B cell (primary cell): Measurements from ENCODE around the gene ATXN7. TPM values are rescaled to one million over a fixed set of nuclear protein-coding genes. Genes with fewer than 3 reads are reported as not detected.

Experiments used
- ATAC-seq: fragments of 200-7000 bp; cut with Tn5 transposase; one replicate; pipeline ENCODE4 v1.10.0; 2021; ENCODE audit warnings: low read depth, mild to moderate bottlenecking, moderate number of reproducible peaks, moderate library complexity
- CTCF ChIA-PET: fragments of 350-600 bp; sonication (Branson Sonifier 250); formaldehyde crosslinking; loops from one replicate; lab custom pipeline; 2021; ENCODE audit warnings: antibody characterized with exemption, inconsistent platforms; lab: Charles Lee
- POLR2A ChIA-PET: fragments of 350-600 bp; sonication (Branson Sonifier 250); formaldehyde crosslinking; loops from one replicate; lab custom pipeline; 2021; ENCODE audit warnings: antibody characterized with exemption; lab: Charles Lee
- DNase-seq: peaks from one replicate; pipeline ENCODE4 v3.0.0; 2013
- H2AFZ ChIP-seq: 2 replicates; pipeline ENCODE4 v1.6.1; 2012; ENCODE audit warnings: mild to moderate bottlenecking, low read depth, low read length; ENCODE audit not compliant: insufficient read depth, poor library complexity, severe bottlenecking
- H3K27ac ChIP-seq, 2 donors: 1 replicate in 1 of 2; 2 replicates in 1 of 2; pipeline ENCODE4 v1.5.1; 2012 to 2013; ENCODE audit warnings: low read length in 2 of 2, mild to moderate bottlenecking in 2 of 2, moderate library complexity in 1 of 2
- H3K27me3 ChIP-seq, 4 experiments: fragments of 200-600 bp in 1 of 4; sonication (generic) in 1 of 4; replicated peaks in 1 of 4; 1 replicate in 2 of 4; 2 replicates in 2 of 4; pipeline versions ENCODE4 v1.6.1 to v1.7.0; 2013 to 2016; ENCODE audit warnings: low read length in 3 of 4, mild to moderate bottlenecking in 2 of 4, mixed read lengths in 1 of 4, moderate library complexity in 1 of 4; ENCODE audit not compliant: insufficient read depth in 4 of 4, control insufficient read depth in 3 of 4; ENCODE audit errors: control extremely low read depth in 1 of 4
- H3K36me3 ChIP-seq, 2 experiments: replicated peaks in 1 of 2; 1 replicate in 1 of 2; 2 replicates in 1 of 2; pipeline versions ENCODE4 v1.6.1 to v1.7.1; 2013; ENCODE audit warnings: low read length in 1 of 2; ENCODE audit not compliant: insufficient read depth in 2 of 2, control insufficient read depth in 1 of 2; ENCODE audit errors: control extremely low read depth in 1 of 2, extremely low read depth in 1 of 2
- H3K4me1 ChIP-seq, 2 donors: fragments of 200-600 bp in 1 of 2; sonication (generic) in 1 of 2; 1 replicate in 1 of 2; 2 replicates in 1 of 2; pipeline versions ENCODE4 v1.5.1 to v1.6.1; 2013 to 2017; ENCODE audit warnings: low read length in 2 of 2; ENCODE audit not compliant: control insufficient read depth in 2 of 2, insufficient read depth in 2 of 2
- H3K4me2 ChIP-seq: replicated peaks from 2 replicates; pipeline ENCODE3; 2012; ENCODE audit warnings: mild to moderate bottlenecking, low read depth, low read length; ENCODE audit not compliant: poor library complexity, severe bottlenecking
- H3K4me3 ChIP-seq, 5 experiments: fragments of 200-600 bp in 1 of 5; sonication (generic) in 1 of 5; 1 replicate in 3 of 5; 2 replicates in 2 of 5; pipeline versions ENCODE4 v1.5.1 to v1.7.0; 2011 to 2016; ENCODE audit warnings: low read length in 4 of 5, mild to moderate bottlenecking in 4 of 5, low read depth in 2 of 5, control low read depth in 1 of 5, moderate library complexity in 1 of 5; ENCODE audit not compliant: insufficient read depth in 1 of 5; ENCODE audit errors: control extremely low read depth in 1 of 5, extremely low read depth in 1 of 5
- H3K79me2 ChIP-seq: fragments of 200-600 bp; sonication (generic); one replicate; pipeline ENCODE4 v1.6.0; 2016; ENCODE audit warnings: low read length; ENCODE audit not compliant: control insufficient read depth, insufficient read depth
- H3K9ac ChIP-seq: fragments of 200-600 bp; sonication (generic); 2 replicates; pipeline ENCODE4 v1.6.1; 2017; ENCODE audit warnings: mild to moderate bottlenecking, low read length, moderate library complexity
- H3K9me3 ChIP-seq, 3 donors: one replicate each; pipeline versions ENCODE4 v1.6.1 to v1.7.1; 2013; ENCODE audit warnings: low read length in 2 of 3; ENCODE audit not compliant: control insufficient read depth in 2 of 3, insufficient read depth in 1 of 3; ENCODE audit errors: control extremely low read depth in 1 of 3
- H4K20me1 ChIP-seq: 2 replicates; pipeline ENCODE4 v1.6.0; 2012; ENCODE audit warnings: mild to moderate bottlenecking, low read length; ENCODE audit not compliant: insufficient read depth, control insufficient read depth, poor library complexity, severe bottlenecking
- H3K27ac Mint-ChIP-seq: one replicate; pipeline ENCODE4 v1.8.0; 2021; ENCODE audit warnings: mixed read lengths
- H3K27me3 Mint-ChIP-seq: one replicate; pipeline ENCODE4 v1.8.0; 2021; ENCODE audit warnings: mixed read lengths
- H3K4me1 Mint-ChIP-seq: one replicate; pipeline ENCODE4 v1.8.0; 2021; ENCODE audit warnings: mixed read lengths
- H3K4me3 Mint-ChIP-seq: one replicate; pipeline ENCODE4 v1.8.0; 2021; ENCODE audit warnings: mixed read lengths
- H3K9me3 Mint-ChIP-seq: one replicate; pipeline ENCODE4 v1.8.0; 2022; ENCODE audit warnings: mixed read lengths; ENCODE audit not compliant: insufficient read depth
- CTCF ChIP-seq: fragments of 200-600 bp; IDR thresholded peaks from one replicate; pipeline ENCODE4 v1.8.0; 2022; ENCODE audit warnings: antibody characterized with exemption, mild to moderate bottlenecking
- EZH2 ChIP-seq: IDR thresholded peaks from 2 replicates; pipeline ENCODE4 v1.6.1; 2012; ENCODE audit warnings: borderline replicate concordance, low read depth, mild to moderate bottlenecking, moderate library complexity, low read length; ENCODE audit not compliant: insufficient read depth, poor library complexity, severe bottlenecking
- WGBS: methylation state at CpG from one replicate; pipeline ENCODE4 v1.1.5; 2013; ENCODE audit warnings: missing lambda C conversion rate; ENCODE audit not compliant: insufficient coverage; 5-methylcytosine and 5-hydroxymethylcytosine counted together
- intact Hi-C: fragments of 100-400 bp; cut with micrococcal nuclease; formaldehyde crosslinking; loops from one replicate; pipeline ENCODE4 v1.10.0; 2022
- polyA plus RNA-seq: library from polyadenylated mRNA; depleted of rRNA; stranded (reverse); fragments of >200 nt; gene quantifications from 2 replicates; pipeline ENCODE4 v1.2.3, GENCODE V29; 2012
- total RNA-seq, 2 donors: library from RNA; stranded (reverse); fragments of 120-200 nt in 1 of 2; gene quantifications; 1 replicate in 1 of 2; 2 replicates in 1 of 2; pipeline versions ENCODE4 v1.2.3 to v1.2.4, GENCODE V29; 2013 to 2022

The ATXN7 gene
- total and polyA plus RNA-seq, 2 donors (not counting 1 experiment from before 2014, with no cell fraction given), result 18.1 to 74.3 TPM

DNA sequence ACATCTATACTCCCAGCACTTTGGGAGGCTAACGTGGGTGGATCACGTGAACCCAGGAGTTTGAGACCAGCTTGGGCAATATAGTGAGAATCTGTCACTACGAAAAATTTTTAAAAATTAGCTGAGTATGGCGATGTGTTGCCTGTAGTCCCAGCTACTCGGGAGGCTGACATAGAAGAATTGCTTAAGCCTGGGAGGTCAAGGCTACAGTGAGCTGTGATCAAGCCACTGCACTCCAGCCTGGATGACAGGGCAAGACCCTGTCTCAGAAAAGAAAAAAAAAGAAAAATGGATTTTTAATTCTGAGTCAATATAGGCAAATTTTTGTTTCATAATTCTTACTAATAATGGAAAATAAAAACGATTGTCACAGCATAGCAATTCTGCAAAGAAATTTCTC is 31.3 kb upstream of the ATXN7 start:
- DNase-seq (no peak), ATAC-seq (no peak)
- no peak overlapping the region for H3K27ac Mint-ChIP-seq
- intact Hi-C loops, result no loop called here
- H3K4me1 Mint-ChIP-seq, result no peaks in the 10 kb centered on the region
- Histone ChIP-seq H3K4me2 (no peak overlapping the region), H3K9me3 (no peaks in the 10 kb centered on the region), H3K4me3 (no peak overlapping the region), H3K36me3 (peaks cover 13 to 28% of the 10 kb centered on the region in 2 experiments), H2AFZ (no peak overlapping the region), H3K27ac (no peak overlapping the region), H3K27me3 (no peaks in the 10 kb centered on the region), H3K9ac (no peak overlapping the region), H3K4me1 (no peaks in the 10 kb centered on the region), H3K79me2 (no peaks in the 10 kb centered on the region), H4K20me1 (no peaks in the 10 kb centered on the region)
- H3K9me3 Mint-ChIP-seq, result no peaks in the 10 kb centered on the region
- 96% methylated on average over 3 of the region's 6 CpGs for WGBS
- H3K27me3 Mint-ChIP-seq, result no peaks in the 10 kb centered on the region
- ChIA-PET CTCF (interaction anchor here (0.6 to 1.1 kb wide), 2 partner anchors 8 to 31 kb away, joined by 3 to 6 read pairs; no protein-coding TSS in a partner anchor), POLR2A (no interaction called here)
- no peak for TF ChIP-seq EZH2
- TF ChIP-seq CTCF, result no peak
- H3K4me3 Mint-ChIP-seq, result no peak overlapping the region

GRCh38 chr3:63841704-63842103 is 22.0 kb upstream of the ATXN7 start:
- H3K27ac ChIP-seq, result no peak overlapping the region
- Mint-ChIP-seq H3K27ac (no peak overlapping the region), H3K27me3 (no peaks in the 10 kb centered on the region), H3K4me1 (no peaks in the 10 kb centered on the region), H3K4me3 (no peak overlapping the region), H3K9me3 (peaks cover 2% of the 10 kb centered on the region)
- DNase-seq, result no peak
- H3K9ac ChIP-seq, result no peak overlapping the region
- H3K4me1 ChIP-seq, result no peaks in the 10 kb centered on the region
- H3K36me3 ChIP-seq, result peaks cover 0 to 6% of the 10 kb centered on the region in 2 experiments
- peaks cover 20% of the 10 kb centered on the region for H3K79me2 ChIP-seq
- H3K4me3 ChIP-seq, result no peak overlapping the region
- no peak for TF ChIP-seq CTCF
- no peak for TF ChIP-seq EZH2
- ATAC-seq, result no peak
- WGBS, result no CpG with 5 or more reads among the region's 1 CpG
- ChIA-PET POLR2A (no interaction called here), CTCF (no interaction called here)
- no peaks in the 10 kb centered on the region for H3K27me3 ChIP-seq
- intact Hi-C loops, result no loop called here
- no peak overlapping the region for H2AFZ ChIP-seq
- H3K4me2 ChIP-seq, result no peak overlapping the region
- peaks cover 0 to 5% (median 2%) of the 10 kb centered on the region in 3 donors for H3K9me3 ChIP-seq
- H4K20me1 ChIP-seq, result no peaks in the 10 kb centered on the region
